HG02678 (cell line): ENCODE results near the gene NCS1.

ENCODE experiments used
- ATAC-seq: cut with Tn5 transposase; IDR thresholded peaks from one replicate; pipeline ENCODE4 v1.9.1; 2021; ENCODE audit warnings: mild to moderate bottlenecking, moderate library complexity; ENCODE audit not compliant: unreplicated experiment

NCS1 gene

GRCh38 chr9:130284690-130285089, 112.5 kb downstream of the NCS1 start:
- ATAC-seq = no peak

- ATAC-seq = no peak
These were observed 113.1 kb downstream of the NCS1 start for GRCh38 chr9:130285271-130285670.

GRCh38 chr9:130286072-130286770, 114.0 kb downstream of the NCS1 start:
- no peak for ATAC-seq
